HepG2 (cell line): ENCODE measurements around the gene TAS1R3. TPM values are rescaled to one million over a fixed set of nuclear protein-coding genes. Genes with fewer than 3 reads are reported as not detected.

ENCODE experiments used
- ASH2L ChIP-seq: fragments of 300-600, 200-600 bp; sonication (generic); IDR thresholded peaks from 2 replicates; pipeline ENCODE4 v1.7.0; 2017; ENCODE audit warnings: low read depth, mild to moderate bottlenecking, moderate library complexity, mixed read lengths, low read length; ENCODE audit not compliant: insufficient read length
- ELF3 ChIP-seq: IDR thresholded peaks from 2 replicates; pipeline ENCODE4 v1.6.1; 2016; ENCODE audit warnings: missing genetic modification reagents, missing compliant biosample characterization
- GATA4 ChIP-seq: sonication (generic); IDR thresholded peaks from 2 replicates; pipeline ENCODE4 v1.6.1; 2016; ENCODE audit warnings: antibody characterized with exemption, low read depth, borderline replicate concordance
- HMG20B ChIP-seq: conservative IDR thresholded peaks from 2 replicates; pipeline ENCODE4 v1.6.1; 2016; ENCODE audit warnings: missing genetic modification reagents, missing compliant biosample characterization
- HNF4A ChIP-seq: sonication (generic); formaldehyde crosslinking; IDR thresholded peaks from 2 replicates; pipeline ENCODE4 v1.4.0; 2020; ENCODE audit warnings: missing genetic modification reagents
- KDM1A ChIP-seq: IDR thresholded peaks from 2 replicates; pipeline ENCODE4 v1.6.1; 2016; ENCODE audit warnings: missing compliant biosample characterization
- KLF13 ChIP-seq: sonication (generic); formaldehyde crosslinking; IDR thresholded peaks from 2 replicates; pipeline ENCODE4 v1.4.0; 2020; ENCODE audit warnings: mild to moderate bottlenecking, missing genetic modification reagents
- SATB2 ChIP-seq: sonication (generic); formaldehyde crosslinking; IDR thresholded peaks from 2 replicates; pipeline ENCODE4 v1.5.0; 2020; ENCODE audit warnings: missing genetic modification reagents
- ZBTB38 ChIP-seq: sonication (generic); formaldehyde crosslinking; IDR thresholded peaks from 2 replicates; pipeline ENCODE4 v1.5.1; 2020; ENCODE audit warnings: mild to moderate bottlenecking, missing genetic modification reagents
- ZNF20 ChIP-seq: sonication (generic); formaldehyde crosslinking; IDR thresholded peaks from 2 replicates; pipeline ENCODE4 v1.4.0; 2020; ENCODE audit warnings: mild to moderate bottlenecking, moderate library complexity, missing genetic modification reagents
- ZNF317 ChIP-seq: sonication (generic); formaldehyde crosslinking; IDR thresholded peaks from 2 replicates; pipeline ENCODE4 v1.5.0; 2020; ENCODE audit warnings: mild to moderate bottlenecking, missing genetic modification reagents
- polyA plus RNA-seq, 8 experiments: library from polyadenylated mRNA; depleted of rRNA in 3 of 8; stranded (reverse) in 7 of 8; unstranded in 1 of 8; fragments of >200 nt; fragmentation: Illumina TruSeq in 4 of 8; extraction: Trizol in 4 of 8; gene quantifications; 2 replicates each; pipeline versions ENCODE4 v1.2.1 to v1.2.3, GENCODE V29; 2011 to 2016; ENCODE audit warnings: low read depth in 4 of 8, missing spikeins in 1 of 8, mixed read lengths in 1 of 8; ENCODE audit not compliant: insufficient read depth in 1 of 8
- total RNA-seq, 5 experiments: library from RNA; depleted of rRNA; stranded (reverse); fragments of >200 nt; fragmentation: Illumina TruSeq; extraction: Trizol; gene quantifications; 2 replicates each; pipeline ENCODE4 v1.2.3, GENCODE V29; 2016; ENCODE audit warnings: low read depth in 1 of 5
- TF ChIP-seq, protein P1 (sequence below): sonication (generic); formaldehyde crosslinking; IDR thresholded peaks from 2 replicates; pipeline ENCODE4 v1.5.0; 2020; ENCODE audit warnings: missing genetic modification reagents, mild to moderate bottlenecking, borderline replicate concordance
- TF ChIP-seq, protein P2 (sequence below): sonication (generic); formaldehyde crosslinking; IDR thresholded peaks from 2 replicates; pipeline ENCODE4 v1.4.0; 2020; ENCODE audit warnings: missing genetic modification reagents
- TF ChIP-seq, protein P3 (sequence below): sonication (generic); formaldehyde crosslinking; IDR thresholded peaks from 2 replicates; pipeline ENCODE4 v1.4.0; 2020; ENCODE audit warnings: missing genetic modification reagents
- TF ChIP-seq, protein P4 (sequence below): sonication (generic); formaldehyde crosslinking; IDR thresholded peaks from 2 replicates; pipeline ENCODE4 v1.4.0; 2020; ENCODE audit warnings: mild to moderate bottlenecking, missing genetic modification reagents
- TF ChIP-seq, protein P5 (sequence below): sonication (generic); formaldehyde crosslinking; IDR thresholded peaks from 2 replicates; pipeline ENCODE4 v1.4.0; 2020; ENCODE audit warnings: missing genetic modification reagents
- TF ChIP-seq, protein P6 (sequence below): IDR thresholded peaks from 2 replicates; pipeline ENCODE4 v1.6.1; 2016; ENCODE audit warnings: missing compliant biosample characterization, missing genetic modification reagents, borderline replicate concordance

TAS1R3 gene
- total and polyA plus RNA-seq, 2 of the 13 experiments (the other 11 are each of a cell fraction or from before 2014, with no cell fraction given): 0.13 to 0.15 TPM

DNA sequence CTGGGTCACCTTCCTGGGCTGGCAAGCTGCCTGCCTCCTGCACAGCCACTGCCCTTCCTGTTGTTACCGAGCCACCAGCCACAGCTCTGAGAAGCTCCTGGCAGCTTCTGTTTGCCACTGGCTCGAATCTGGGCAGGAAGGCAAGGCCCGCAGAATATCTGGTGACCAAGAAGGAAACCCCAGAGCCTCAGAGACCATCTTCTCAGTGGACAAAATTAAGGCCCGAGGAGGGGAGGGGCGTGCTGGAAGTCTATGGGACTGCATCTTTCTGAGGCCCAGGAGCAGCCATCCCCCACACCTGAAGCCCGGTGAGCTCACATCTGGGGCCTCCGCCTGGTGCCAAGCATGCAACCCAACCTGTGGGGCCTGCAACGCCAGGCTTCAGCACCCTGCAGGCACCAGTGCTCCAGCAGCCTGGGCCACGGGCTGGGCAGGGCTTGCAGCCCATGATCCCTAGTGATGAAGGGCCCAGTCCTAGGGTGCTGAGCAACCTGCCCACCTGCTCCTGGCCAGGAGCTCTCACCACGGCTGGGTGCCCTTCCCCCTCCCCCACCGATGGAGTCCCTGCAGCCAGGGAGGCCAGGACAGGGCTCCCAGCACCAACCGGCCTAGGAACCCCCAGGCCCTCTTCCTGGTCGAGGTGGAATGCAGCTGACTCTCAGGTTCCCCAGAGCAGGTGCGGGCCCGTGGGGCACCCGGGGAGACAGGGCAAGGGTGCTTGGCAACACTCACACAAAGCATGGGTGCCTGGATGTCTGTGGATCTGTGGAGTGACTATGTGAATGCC, 5.6 kb upstream of the TAS1R3 start (continued):
- TF ChIP-seq, protein P1, sequence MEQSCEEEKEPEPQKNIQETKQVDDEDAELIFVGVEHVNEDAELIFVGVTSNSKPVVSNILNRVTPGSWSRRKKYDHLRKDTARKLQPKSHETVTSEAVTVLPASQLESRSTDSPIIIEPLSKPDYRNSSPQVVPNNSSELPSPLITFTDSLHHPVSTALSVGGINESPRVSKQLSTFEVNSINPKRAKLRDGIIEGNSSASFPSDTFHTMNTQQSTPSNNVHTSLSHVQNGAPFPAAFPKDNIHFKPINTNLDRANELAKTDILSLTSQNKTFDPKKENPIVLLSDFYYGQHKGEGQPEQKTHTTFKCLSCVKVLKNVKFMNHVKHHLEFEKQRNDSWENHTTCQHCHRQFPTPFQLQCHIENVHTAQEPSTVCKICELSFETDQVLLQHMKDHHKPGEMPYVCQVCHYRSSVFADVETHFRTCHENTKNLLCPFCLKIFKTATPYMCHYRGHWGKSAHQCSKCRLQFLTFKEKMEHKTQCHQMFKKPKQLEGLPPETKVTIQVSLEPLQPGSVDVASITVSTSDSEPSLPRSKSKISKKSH (CRISPR knock-in tag): no peak
- TF ChIP-seq, protein P2, sequence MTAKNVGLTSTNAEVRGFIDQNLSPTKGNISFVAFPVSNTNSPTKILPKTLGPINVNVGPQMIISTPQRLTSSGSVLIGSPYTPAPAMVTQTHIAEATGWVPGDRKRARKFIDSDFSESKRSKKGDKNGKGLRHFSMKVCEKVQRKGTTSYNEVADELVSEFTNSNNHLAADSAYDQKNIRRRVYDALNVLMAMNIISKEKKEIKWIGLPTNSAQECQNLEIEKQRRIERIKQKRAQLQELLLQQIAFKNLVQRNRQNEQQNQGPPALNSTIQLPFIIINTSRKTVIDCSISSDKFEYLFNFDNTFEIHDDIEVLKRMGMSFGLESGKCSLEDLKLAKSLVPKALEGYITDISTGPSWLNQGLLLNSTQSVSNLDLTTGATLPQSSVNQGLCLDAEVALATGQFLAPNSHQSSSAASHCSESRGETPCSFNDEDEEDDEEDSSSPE (CRISPR knock-in tag): no peak
- TF ChIP-seq GATA4 (no peak), SATB2 (CRISPR knock-in tag) (no peak), ZNF20 (CRISPR knock-in tag) (no peak), ZBTB38 (no peak), ZNF317 (CRISPR knock-in tag) (0 out of 2 replicates have a peak, but pooled peaks have one; percentile 1), KDM1A (no peak), KLF13 (CRISPR knock-in tag) (no peak), HNF4A (CRISPR knock-in tag) (no peak), HMG20B (CRISPR knock-in tag) (no peak), ELF3 (CRISPR knock-in tag) (no peak), ASH2L (no peak)
- TF ChIP-seq, protein P3, sequence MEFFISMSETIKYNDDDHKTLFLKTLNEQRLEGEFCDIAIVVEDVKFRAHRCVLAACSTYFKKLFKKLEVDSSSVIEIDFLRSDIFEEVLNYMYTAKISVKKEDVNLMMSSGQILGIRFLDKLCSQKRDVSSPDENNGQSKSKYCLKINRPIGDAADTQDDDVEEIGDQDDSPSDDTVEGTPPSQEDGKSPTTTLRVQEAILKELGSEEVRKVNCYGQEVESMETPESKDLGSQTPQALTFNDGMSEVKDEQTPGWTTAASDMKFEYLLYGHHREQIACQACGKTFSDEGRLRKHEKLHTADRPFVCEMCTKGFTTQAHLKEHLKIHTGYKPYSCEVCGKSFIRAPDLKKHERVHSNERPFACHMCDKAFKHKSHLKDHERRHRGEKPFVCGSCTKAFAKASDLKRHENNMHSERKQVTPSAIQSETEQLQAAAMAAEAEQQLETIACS (CRISPR knock-in tag): no peak
- TF ChIP-seq, protein P4, sequence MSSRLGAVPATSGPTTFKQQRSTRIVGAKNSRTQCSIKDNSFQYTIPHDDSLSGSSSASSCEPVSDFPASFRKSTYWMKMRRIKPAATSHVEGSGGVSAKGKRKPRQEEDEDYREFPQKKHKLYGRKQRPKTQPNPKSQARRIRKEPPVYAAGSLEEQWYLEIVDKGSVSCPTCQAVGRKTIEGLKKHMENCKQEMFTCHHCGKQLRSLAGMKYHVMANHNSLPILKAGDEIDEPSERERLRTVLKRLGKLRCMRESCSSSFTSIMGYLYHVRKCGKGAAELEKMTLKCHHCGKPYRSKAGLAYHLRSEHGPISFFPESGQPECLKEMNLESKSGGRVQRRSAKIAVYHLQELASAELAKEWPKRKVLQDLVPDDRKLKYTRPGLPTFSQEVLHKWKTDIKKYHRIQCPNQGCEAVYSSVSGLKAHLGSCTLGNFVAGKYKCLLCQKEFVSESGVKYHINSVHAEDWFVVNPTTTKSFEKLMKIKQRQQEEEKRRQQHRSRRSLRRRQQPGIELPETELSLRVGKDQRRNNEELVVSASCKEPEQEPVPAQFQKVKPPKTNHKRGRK (CRISPR knock-in tag): no peak
- TF ChIP-seq, protein P5, sequence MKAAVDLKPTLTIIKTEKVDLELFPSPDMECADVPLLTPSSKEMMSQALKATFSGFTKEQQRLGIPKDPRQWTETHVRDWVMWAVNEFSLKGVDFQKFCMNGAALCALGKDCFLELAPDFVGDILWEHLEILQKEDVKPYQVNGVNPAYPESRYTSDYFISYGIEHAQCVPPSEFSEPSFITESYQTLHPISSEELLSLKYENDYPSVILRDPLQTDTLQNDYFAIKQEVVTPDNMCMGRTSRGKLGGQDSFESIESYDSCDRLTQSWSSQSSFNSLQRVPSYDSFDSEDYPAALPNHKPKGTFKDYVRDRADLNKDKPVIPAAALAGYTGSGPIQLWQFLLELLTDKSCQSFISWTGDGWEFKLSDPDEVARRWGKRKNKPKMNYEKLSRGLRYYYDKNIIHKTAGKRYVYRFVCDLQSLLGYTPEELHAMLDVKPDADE (CRISPR knock-in tag): no peak
- TF ChIP-seq, protein P6, sequence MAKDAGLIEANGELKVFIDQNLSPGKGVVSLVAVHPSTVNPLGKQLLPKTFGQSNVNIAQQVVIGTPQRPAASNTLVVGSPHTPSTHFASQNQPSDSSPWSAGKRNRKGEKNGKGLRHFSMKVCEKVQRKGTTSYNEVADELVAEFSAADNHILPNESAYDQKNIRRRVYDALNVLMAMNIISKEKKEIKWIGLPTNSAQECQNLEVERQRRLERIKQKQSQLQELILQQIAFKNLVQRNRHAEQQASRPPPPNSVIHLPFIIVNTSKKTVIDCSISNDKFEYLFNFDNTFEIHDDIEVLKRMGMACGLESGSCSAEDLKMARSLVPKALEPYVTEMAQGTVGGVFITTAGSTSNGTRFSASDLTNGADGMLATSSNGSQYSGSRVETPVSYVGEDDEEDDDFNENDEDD: no peak
